ENCODE measurements around the gene CDS1. TPM values are rescaled to one million over a fixed set of nuclear protein-coding genes. Genes with fewer than 3 reads are reported as not detected.
A peak's percentile ranks its signal among the peaks of the same experiment; 100 is the strongest.
"Not testable (repeated sequence)": the region's sequence is repeated elsewhere in the genome, so short reads cannot be mapped to it uniquely, and the experiment has no call there.

CDS1 gene
- total RNA-seq, 1 experiment from 2014 or later: 1.6 TPM

- DNase-seq (ENCODE audit: low read depth): peak; percentile 46
These were observed 90.7 kb downstream of the CDS1 start for GRCh38 chr4:84673475-84674240.

GRCh38 chr4:84677093-84677492 is 94.2 kb downstream of the CDS1 start:
- DNase-seq (ENCODE audit: low read depth): no peak

GRCh38 chr4:84677995-84678394 is 95.1 kb downstream of the CDS1 start:
- DNase-seq (ENCODE audit: low read depth): no peak

- no peak for DNase-seq (ENCODE audit: low read depth)
These were observed 96.2 kb downstream of the CDS1 start for GRCh38 chr4:84678976-84679744.

GRCh38 chr4:84680956-84681355 is 98.0 kb downstream of the CDS1 start:
- DNase-seq (ENCODE audit: low read depth): peak; percentile 3

GRCh38 chr4:84681486-84682274 is 98.8 kb downstream of the CDS1 start:
- peak; percentile 23 for DNase-seq (ENCODE audit: low read depth)

GRCh38 chr4:84682661-84683060 is 99.7 kb downstream of the CDS1 start:
- not testable (repeated sequence) for DNase-seq (ENCODE audit: low read depth)

GRCh38 chr4:84683064-84683850 is 100.3 kb downstream of the CDS1 start:
- no peak for DNase-seq (ENCODE audit: low read depth)

GRCh38 chr4:84684361-84684760 is 101.4 kb downstream of the CDS1 start:
- no peak for DNase-seq (ENCODE audit: low read depth)

- DNase-seq (ENCODE audit: low read depth): no peak
These were observed 102.2 kb downstream of the CDS1 start for GRCh38 chr4:84685105-84685504.

- DNase-seq (ENCODE audit: low read depth): no peak
These were observed 105.7 kb downstream of the CDS1 start for GRCh38 chr4:84688605-84689004.

- DNase-seq (ENCODE audit: low read depth): no peak
These were observed 106.3 kb downstream of the CDS1 start for GRCh38 chr4:84689197-84689596.

- DNase-seq (ENCODE audit: low read depth): peak; percentile 23
These were observed 107.6 kb downstream of the CDS1 start for GRCh38 chr4:84690481-84690880.

- DNase-seq (ENCODE audit: low read depth): peak; percentile 73
These were observed 108.3 kb downstream of the CDS1 start for GRCh38 chr4:84691170-84691691.

GRCh38 chr4:84691800-84692199 is 108.9 kb downstream of the CDS1 start:
- no peak for DNase-seq (ENCODE audit: low read depth)

- DNase-seq (ENCODE audit: low read depth): no peak
These were observed 114.2 kb downstream of the CDS1 start for GRCh38 chr4:84697159-84697558.

GRCh38 chr4:84697615-84698201 is 114.8 kb downstream of the CDS1 start:
- DNase-seq (ENCODE audit: low read depth): no peak

- no peak for DNase-seq (ENCODE audit: low read depth)
These were observed 116.2 kb downstream of the CDS1 start for GRCh38 chr4:84699001-84699671.

Measured in Daoy (cell line).